Mononuclear cell (primary cell): ENCODE results near the gene TIMM22. TPM values are rescaled to one million over a fixed set of nuclear protein-coding genes. Genes with fewer than 3 reads are reported as not detected.
"Not testable (repeated sequence)": the region's sequence is repeated elsewhere in the genome, so short reads cannot be mapped to it uniquely, and the experiment has no call there.

Experiments used
- H3K27me3 ChIP-seq: 2 replicates; pipeline ENCODE4 v1.6.0; 2011; ENCODE audit warnings: low read length, control low read depth; ENCODE audit not compliant: insufficient read depth
- H3K4me1 ChIP-seq: 2 replicates; pipeline ENCODE4 v1.5.1; 2011; ENCODE audit warnings: mild to moderate bottlenecking, low read length, control low read depth; ENCODE audit not compliant: insufficient read depth
- H3K4me3 ChIP-seq: 2 replicates; pipeline ENCODE4 v1.5.1; 2011; ENCODE audit warnings: mild to moderate bottlenecking, low read length, moderate library complexity
- H3K9me3 ChIP-seq: 2 replicates; pipeline ENCODE4 v1.5.1; 2011; ENCODE audit warnings: low read depth, mild to moderate bottlenecking, control low read depth, low read length
- total RNA-seq: library from RNA; depleted of rRNA; stranded (reverse); fragments of >200 nt; gene quantifications from one replicate; pipeline ENCODE4 v1.2.3, GENCODE V29; 2012

Gene TIMM22
- total RNA-seq, 1 donor = 9.4 TPM

GRCh38 chr17:1043601-1044251 lies 46.8 kb downstream of the TIMM22 start:
- Histone ChIP-seq H3K27me3 (no peaks in the 10 kb centered on the region), H3K4me3 (no peak overlapping the region), H3K4me1 (peaks cover 25% of the 10 kb centered on the region), H3K9me3 (no peaks in the 10 kb centered on the region)

- H3K9me3 ChIP-seq, H3K4me3 ChIP-seq, H3K27me3 ChIP-seq: not testable (repeated sequence)
- H3K4me1 ChIP-seq = peaks cover 17% of the 10 kb centered on the region
Measured at GRCh38 chr17:1044387-1045009, 47.6 kb downstream of the TIMM22 start.

GRCh38 chr17:1045456-1045855 lies 48.5 kb downstream of the TIMM22 start:
- Histone ChIP-seq H3K4me1 (peaks cover 8% of the 10 kb centered on the region), H3K27me3 (no peaks in the 10 kb centered on the region), H3K9me3 (no peaks in the 10 kb centered on the region), H3K4me3 (no peak overlapping the region)

GRCh38 chr17:1047177-1047878 lies 50.4 kb downstream of the TIMM22 start:
- no peak overlapping the region for H3K4me3 ChIP-seq
- no peaks in the 10 kb centered on the region for H3K27me3 ChIP-seq
- no peaks in the 10 kb centered on the region for H3K9me3 ChIP-seq
- no peaks in the 10 kb centered on the region for H3K4me1 ChIP-seq

- no peaks in the 10 kb centered on the region for H3K4me1 ChIP-seq
- no peaks in the 10 kb centered on the region for H3K27me3 ChIP-seq
- H3K9me3 ChIP-seq = no peaks in the 10 kb centered on the region
- no peak overlapping the region for H3K4me3 ChIP-seq
Measured at GRCh38 chr17:1047879-1048470, 51.0 kb downstream of the TIMM22 start.

GRCh38 chr17:1048516-1049115 lies 51.7 kb downstream of the TIMM22 start:
- not testable (repeated sequence) for H3K9me3 ChIP-seq, H3K27me3 ChIP-seq, H3K4me1 ChIP-seq, H3K4me3 ChIP-seq

- Histone ChIP-seq H3K4me3 (no peak overlapping the region), H3K4me1 (no peaks in the 10 kb centered on the region), H3K9me3 (no peaks in the 10 kb centered on the region), H3K27me3 (no peaks in the 10 kb centered on the region)
Measured at GRCh38 chr17:1049446-1050225, 52.7 kb downstream of the TIMM22 start.

- Histone ChIP-seq H3K4me3 (no peak overlapping the region), H3K4me1 (no peaks in the 10 kb centered on the region), H3K27me3 (no peaks in the 10 kb centered on the region), H3K9me3 (no peaks in the 10 kb centered on the region)
Measured at GRCh38 chr17:1050246-1050995, 53.5 kb downstream of the TIMM22 start.

GRCh38 chr17:1050996-1051925 lies 54.3 kb downstream of the TIMM22 start:
- H3K4me3 ChIP-seq = no peak overlapping the region
- no peaks in the 10 kb centered on the region for H3K4me1 ChIP-seq
- H3K9me3 ChIP-seq = no peaks in the 10 kb centered on the region
- no peaks in the 10 kb centered on the region for H3K27me3 ChIP-seq

Other genes starting within 250 kb of the TIMM22 start
- 10.0 TPM for gene GEMIN4, start 244.9 kb upstream of the TIMM22 start, total RNA-seq
- 58.4 TPM for gene GLOD4, start 214.8 kb upstream of the TIMM22 start, total RNA-seq
- gene MRM3, start 214.8 kb upstream of the TIMM22 start, total RNA-seq = 40.9 TPM
- gene NXN, start 17.4 kb upstream of the TIMM22 start, total RNA-seq = 0.52 TPM
- 112 TPM for gene ABR, start 182.9 kb downstream of the TIMM22 start, total RNA-seq